NCI-H146 (cell line): ENCODE measurements around the gene IFIT1.
"Not testable (repeated sequence)": the region's sequence is repeated elsewhere in the genome, so short reads cannot be mapped to it uniquely, and the experiment has no call there.

Source experiments
- DNase-seq: peaks from one replicate; lab custom pipeline; 2025; lab: John Stamatoyannopoulos, UW

The IFIT1 gene

DNA sequence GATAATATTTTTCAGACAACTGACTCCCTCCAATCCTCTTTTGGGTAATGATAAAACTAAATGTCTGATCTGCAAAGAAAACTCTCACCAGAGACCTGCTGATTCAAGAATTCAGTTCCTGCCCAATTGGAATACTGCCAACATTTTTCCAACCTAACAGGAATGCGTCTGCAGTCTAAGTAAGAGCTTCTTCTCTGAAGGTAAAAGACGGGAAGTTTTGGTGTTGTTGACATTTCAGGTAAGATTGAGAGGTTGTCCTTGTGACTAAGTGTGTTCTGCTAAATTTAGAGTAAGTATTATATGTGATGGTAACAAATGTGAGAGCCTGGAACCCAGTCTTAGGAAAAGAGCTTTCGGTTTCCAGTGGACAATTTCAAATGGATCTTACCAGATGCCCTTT lies 39.6 kb downstream of the IFIT1 start:
- DNase-seq: no peak

DNA sequence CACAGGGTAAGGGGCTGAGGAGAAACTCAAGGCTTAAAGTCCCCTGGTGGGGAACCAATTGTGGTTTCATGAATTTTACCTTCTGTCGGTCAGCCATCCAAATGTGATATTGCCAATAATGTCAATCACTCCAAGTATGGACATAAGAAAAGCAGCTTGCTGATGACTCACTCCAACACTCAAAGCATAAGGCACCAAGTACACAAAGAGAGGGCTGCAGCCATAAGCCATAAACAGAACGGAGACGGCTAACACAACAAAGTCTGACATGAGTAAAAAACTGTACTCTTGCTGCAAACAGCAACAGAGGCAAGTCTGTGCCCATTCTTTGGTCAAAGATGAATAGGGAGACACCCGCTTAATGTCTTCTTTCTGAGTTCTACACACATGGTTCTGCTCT lies 46.1 kb downstream of the IFIT1 start:
- DNase-seq: no peak

DNA sequence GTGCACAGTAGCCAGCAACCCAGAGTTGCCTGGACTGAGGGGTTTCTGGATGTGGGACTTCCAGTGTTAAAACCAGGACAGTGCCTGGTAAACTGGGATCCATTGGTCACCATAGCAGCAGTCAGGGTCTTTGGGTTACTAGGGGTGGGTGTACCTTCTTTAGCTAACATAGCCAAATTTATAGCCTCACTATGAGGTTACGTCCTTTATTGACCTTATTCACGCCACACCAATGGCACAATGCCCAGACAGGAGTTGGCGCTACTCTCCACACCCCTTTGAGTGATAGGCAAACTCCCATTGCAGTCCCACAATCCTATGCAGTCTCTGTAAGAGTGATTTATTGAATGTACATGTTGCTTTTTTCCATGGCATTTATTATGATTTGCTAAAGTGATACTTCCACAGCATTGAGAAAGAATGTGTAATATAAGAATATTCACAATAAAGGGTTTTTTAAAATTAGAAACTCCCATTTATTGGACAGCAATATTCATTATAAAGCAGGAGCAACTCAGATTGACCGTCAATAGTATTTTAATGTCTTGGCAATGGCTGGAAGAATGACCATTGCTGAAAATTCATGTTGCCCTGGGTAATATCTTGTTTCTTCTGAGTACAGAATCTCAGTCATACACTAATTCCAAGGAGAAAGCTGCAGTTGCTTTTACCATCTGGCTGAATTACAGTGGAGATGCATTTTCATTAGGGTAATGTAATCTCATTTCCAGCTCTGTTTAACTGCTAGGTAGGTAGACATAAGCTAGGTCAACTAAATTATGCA lies 48.0 kb downstream of the IFIT1 start:
- peak; percentile 19 for DNase-seq

DNA sequence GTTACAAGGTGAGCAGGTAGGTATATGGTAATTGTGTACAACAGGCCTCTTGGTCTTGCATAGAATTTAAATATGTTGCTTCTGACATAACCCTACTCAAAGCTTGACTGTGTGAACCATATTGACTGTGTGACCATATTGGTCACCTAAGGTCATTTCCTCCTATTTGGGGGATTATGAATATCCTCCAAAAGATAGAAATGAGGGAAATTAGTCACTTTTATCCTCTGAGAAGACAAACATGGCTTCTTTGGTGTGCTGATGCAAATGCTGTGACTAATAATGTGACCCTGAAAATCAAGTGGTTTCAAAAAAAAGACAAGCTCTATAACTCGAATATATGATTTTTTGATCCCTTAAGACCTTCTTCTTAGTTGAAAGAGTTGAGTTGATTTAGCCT lies 49.9 kb downstream of the IFIT1 start:
- no peak for DNase-seq

DNA sequence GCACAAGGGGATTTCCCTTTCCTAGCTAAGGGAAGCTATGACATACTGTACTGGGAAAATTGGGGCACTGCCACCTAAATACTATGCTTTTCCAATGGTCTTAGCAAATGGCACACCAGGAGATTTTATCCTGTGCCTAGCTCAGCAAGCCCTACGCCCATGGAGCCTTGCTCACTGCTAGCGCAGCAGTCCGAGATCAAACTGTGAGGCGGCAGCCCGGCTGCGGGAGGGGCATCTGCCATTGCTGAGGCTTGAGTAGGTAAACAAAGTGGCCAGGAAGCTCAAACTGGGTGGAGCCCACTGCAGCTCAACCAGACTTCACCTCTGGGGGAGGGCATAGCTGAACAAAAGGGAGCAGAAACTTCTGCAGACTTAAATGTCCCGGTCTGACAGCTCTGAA lies 52.4 kb downstream of the IFIT1 start:
- not testable (repeated sequence) for DNase-seq

DNA sequence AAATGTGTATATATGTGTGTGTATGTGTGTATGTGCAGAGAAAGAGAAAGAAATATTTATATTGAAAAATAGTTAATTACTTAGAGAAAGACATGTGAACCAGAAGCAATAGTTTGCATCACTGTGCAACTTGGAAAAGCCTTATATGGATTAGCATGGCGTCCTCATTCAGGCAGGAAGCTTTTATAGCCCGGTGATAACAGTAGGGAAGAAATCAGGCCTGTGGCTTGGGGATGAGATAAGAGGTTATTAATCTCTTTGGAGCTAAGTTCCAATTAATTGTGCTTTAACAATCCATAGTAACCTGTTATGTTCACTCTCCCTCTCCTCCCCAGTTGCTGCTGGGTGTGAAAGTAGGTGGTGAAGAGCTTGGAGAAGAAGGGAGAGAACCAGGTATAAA lies 58.5 kb downstream of the IFIT1 start:
- no peak for DNase-seq

DNA sequence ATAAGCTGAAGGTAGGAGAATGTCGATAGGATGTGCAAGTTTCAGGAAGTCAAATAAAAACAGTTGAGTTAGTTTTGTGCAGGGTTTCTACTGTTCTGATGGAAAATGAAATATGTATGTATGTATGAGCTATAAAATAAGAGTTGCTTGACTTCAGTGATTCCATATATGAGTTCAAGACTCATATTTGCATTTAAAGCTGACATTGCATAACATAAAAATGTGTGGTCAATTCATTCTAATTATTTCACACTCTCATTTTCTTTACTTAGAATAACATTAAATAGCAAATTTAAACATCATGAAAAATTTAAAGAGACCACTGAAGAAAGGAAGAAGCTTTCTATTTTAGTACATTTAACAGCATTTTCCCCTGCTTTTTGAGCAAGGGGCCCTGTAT lies 59.8 kb downstream of the IFIT1 start:
- DNase-seq: no peak

DNA sequence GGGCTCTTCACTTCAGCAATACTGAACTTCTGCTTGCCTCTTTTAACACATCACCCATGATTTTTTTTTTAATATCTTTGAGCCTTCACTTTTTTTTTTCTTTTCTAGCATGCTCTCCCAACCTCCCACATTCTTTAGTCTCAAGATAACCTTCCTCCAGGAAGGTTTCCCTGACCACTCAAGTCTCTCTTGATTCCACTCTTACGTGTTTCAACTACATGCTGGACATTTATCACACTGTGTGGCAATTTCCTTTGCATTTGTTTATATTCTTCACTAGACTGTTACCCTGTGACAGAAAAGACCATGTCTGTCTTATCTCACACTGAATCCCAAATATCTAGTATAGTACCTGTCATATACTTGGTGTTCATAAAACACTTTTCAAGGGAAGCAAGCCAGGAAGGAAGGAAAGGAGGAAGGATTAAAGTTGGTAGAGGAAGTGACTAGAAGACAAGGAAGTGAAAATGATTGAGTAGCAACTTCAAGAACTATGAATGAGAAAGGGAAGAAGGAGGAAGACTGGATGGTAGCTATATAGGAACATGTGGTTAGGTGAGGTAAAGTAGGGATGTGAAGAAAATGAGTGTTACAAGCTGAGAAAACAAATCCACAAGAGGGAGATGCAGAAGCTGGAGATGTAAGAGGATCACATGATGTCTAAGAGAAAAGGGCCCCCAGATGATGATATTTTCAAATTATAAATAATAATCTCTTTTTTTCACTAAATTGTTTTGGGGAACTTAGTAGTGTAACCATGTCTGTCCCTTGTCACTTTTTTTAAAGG lies 62.3 kb downstream of the IFIT1 start:
- no peak for DNase-seq
